Transverse colon (tissue), 4 donors: ENCODE data around the gene ACTR8. TPM values are rescaled to one million over a fixed set of nuclear protein-coding genes. Genes with fewer than 3 reads are reported as not detected.

ENCODE experiments used
- DNase-seq: peaks from one replicate; pipeline ENCODE4 v3.0.0-alpha.2; 2019
- H3K27ac ChIP-seq, 4 donors: fragments of 200-600 bp; sonication (generic); 2 replicates each; pipeline ENCODE4 v1.5.1; 2016 to 2018; ENCODE audit warnings: inconsistent platforms in 4 of 4
- H3K27me3 ChIP-seq: fragments of 200-600 bp; sonication (generic); 2 replicates; pipeline ENCODE4 v1.5.1; 2017; ENCODE audit warnings: inconsistent platforms
- H3K36me3 ChIP-seq, 4 donors: fragments of 200-600 bp; sonication (generic); 2 replicates each; pipeline ENCODE4 v1.5.1; 2017 to 2019; ENCODE audit warnings: inconsistent platforms in 4 of 4
- H3K4me1 ChIP-seq, 4 donors: fragments of 200-600 bp; sonication (generic); 2 replicates each; pipeline ENCODE4 v1.5.1; 2017 to 2020; ENCODE audit warnings: inconsistent platforms in 4 of 4
- H3K4me3 ChIP-seq, 4 donors: fragments of 200-600 bp; sonication (generic); 1 replicate in 1 of 4; 2 replicates in 3 of 4; pipeline versions ENCODE4 v1.5.1 to v1.6.1; 2017 to 2019; ENCODE audit warnings: inconsistent platforms in 4 of 4
- H3K9me3 ChIP-seq, 2 donors: fragments of 200-600 bp; sonication (generic); 2 replicates each; pipeline ENCODE4 v1.5.1; 2017 to 2019; ENCODE audit warnings: inconsistent platforms in 2 of 2
- CTCF ChIP-seq, 5 experiments: fragments of 200-600 bp in 3 of 5; fragments of 450-650 bp in 2 of 5; sonication (generic) in 3 of 5; IDR thresholded peaks; 1 replicate in 2 of 5; 2 replicates in 3 of 5; pipeline ENCODE4 v1.5.1; 2016 to 2017; ENCODE audit warnings: antibody characterized with exemption in 5 of 5, inconsistent platforms in 3 of 5, mild to moderate bottlenecking in 2 of 5, moderate library complexity in 1 of 5
- EP300 ChIP-seq: sonication (generic); formaldehyde crosslinking; IDR thresholded peaks from one replicate; pipeline ENCODE4 v1.6.1; 2017; ENCODE audit warnings: antibody characterized with exemption, low read depth
- POLR2A ChIP-seq: fragments of 450-650 bp; IDR thresholded peaks from one replicate; pipeline ENCODE4 v1.6.1; 2016; ENCODE audit warnings: antibody characterized with exemption, mild to moderate bottlenecking, moderate library complexity
- POLR2AphosphoS5 ChIP-seq, 3 donors: sonication (generic); formaldehyde crosslinking; IDR thresholded peaks; one replicate each; pipeline ENCODE4 v1.6.1; 2016; ENCODE audit warnings: antibody characterized with exemption in 3 of 3
- WGBS, 2 donors: methylation state at CpG; one replicate each; pipeline ENCODE4 v1.1.5; 2018; ENCODE audit warnings: low coverage in 1 of 2; 5-methylcytosine and 5-hydroxymethylcytosine counted together
- in situ Hi-C, 4 donors: fragments of 200-750 bp; cut with MboI; loops; one replicate each; pipeline versions ENCODE4 v1.15.0 to v1.15.1; 2017; ENCODE audit warnings: low sequenced_read_pairs in 3 of 4, low pct_ligation_motif_present in 1 of 4, low pct_unique_long_range_greater_than_20kb in 1 of 4
- intact Hi-C: fragments of 100-400 bp; cut with DNase I; formaldehyde crosslinking; loops from one replicate; pipeline ENCODE4 v1.15.1; 2023; ENCODE audit warnings: low total_unique reads
- total RNA-seq, 4 donors: library from RNA; depleted of rRNA; stranded (reverse); fragments of >200 nt; gene quantifications; one replicate each; pipeline ENCODE4 v1.1.0, GENCODE V29; 2016

The ACTR8 gene
- total RNA-seq, 4 donors from 2014 or later = 23.2 to 31.8 (median 28.7) TPM

- peaks cover 4 to 49% (median 43%) of the 10 kb centered on the region in 4 donors for H3K4me1 ChIP-seq
- H3K36me3 ChIP-seq = no peaks in the 10 kb centered on the region
- intact Hi-C loops = no loop called here
- TF ChIP-seq EP300 (no peak), CTCF (IDR thresholded peaks at IDR 0.05) (no peak), POLR2AphosphoS5 (IDR thresholded peaks at IDR 0.05) (no peak), POLR2A (no peak)
- in situ Hi-C loops = no loop called here
- H3K27ac ChIP-seq = peak overlapping the region; percentile 80 to 91 (median 86)
- 46 to 50% methylated on average over 1 to 10 of the region's 10 CpGs for WGBS, 2 donors
- no peaks in the 10 kb centered on the region for H3K9me3 ChIP-seq
- DNase-seq = no peak
- H3K27me3 ChIP-seq = peaks cover 31% of the 10 kb centered on the region
- H3K4me3 ChIP-seq = peak overlapping the region in 1 of 4 donors; percentile 8
Observed at GRCh38 chr3:53843195-53844177, 38.5 kb downstream of the ACTR8 start.

GRCh38 chr3:53842436-53843194 lies 39.3 kb downstream of the ACTR8 start:
- Histone ChIP-seq H3K27ac (peak overlapping the region; percentile 80 to 91 (median 86)), H3K4me3 (no peak overlapping the region), H3K36me3 (no peaks in the 10 kb centered on the region), H3K4me1 (peaks cover 4 to 49% (median 43%) of the 10 kb centered on the region in 4 donors), H3K9me3 (no peaks in the 10 kb centered on the region), H3K27me3 (peaks cover 25% of the 10 kb centered on the region)
- TF ChIP-seq CTCF (IDR thresholded peaks at IDR 0.05) (peak; percentile 19 to 61 (median 35)), POLR2A (no peak), POLR2AphosphoS5 (IDR thresholded peaks at IDR 0.05) (peak in 1 of 3 donors; percentile 48), EP300 (peak; percentile 10)
- intact Hi-C loops (no loop called here), in situ Hi-C loops (no loop called here)
- peak; percentile 79 for DNase-seq
- WGBS, 2 donors = 42 to 45% methylated on average over 2 to 12 of the region's 12 CpGs

- Histone ChIP-seq H3K36me3 (no peaks in the 10 kb centered on the region), H3K4me1 (peaks cover 4 to 41% (median 37%) of the 10 kb centered on the region in 4 donors), H3K4me3 (no peak overlapping the region), H3K27me3 (peaks cover 12% of the 10 kb centered on the region), H3K9me3 (no peaks in the 10 kb centered on the region), H3K27ac (peak overlapping the region; percentile 8 to 91 (median 86))
- in situ Hi-C loops = no loop called here
- no peak for TF ChIP-seq EP300
- TF ChIP-seq CTCF (IDR thresholded peaks at IDR 0.05) = peak in 2 of 5 experiments; percentile 8 to 18
- TF ChIP-seq POLR2A = no peak
- no peak for TF ChIP-seq POLR2AphosphoS5 (IDR thresholded peaks at IDR 0.05)
- intact Hi-C loops = no loop called here
- DNase-seq = peak; percentile 57
- WGBS, 2 donors = 61% methylated on average over 5 of the region's 5 CpGs; no CpG with 5 or more reads in 1 of the 2 donors
Observed at GRCh38 chr3:53841296-53841695, 40.7 kb downstream of the ACTR8 start.

GRCh38 chr3:53837331-53837730 lies 44.6 kb downstream of the ACTR8 start:
- no peak overlapping the region for H3K27ac ChIP-seq
- DNase-seq = no peak
- no peak for TF ChIP-seq POLR2A
- no peak for TF ChIP-seq CTCF (IDR thresholded peaks at IDR 0.05)
- TF ChIP-seq EP300 = no peak
- no peak for TF ChIP-seq POLR2AphosphoS5 (IDR thresholded peaks at IDR 0.05)
- no peaks in the 10 kb centered on the region for H3K9me3 ChIP-seq
- WGBS, 2 donors = 75% methylated on average over 10 of the region's 10 CpGs; no CpG with 5 or more reads in 1 of the 2 donors
- in situ Hi-C loops (no loop called here), intact Hi-C loops (no loop called here)
- no peaks in the 10 kb centered on the region for H3K36me3 ChIP-seq
- no peak overlapping the region for H3K4me3 ChIP-seq
- H3K27me3 ChIP-seq = no peaks in the 10 kb centered on the region
- H3K4me1 ChIP-seq = peaks cover 0 to 15% (median 12%) of the 10 kb centered on the region in 4 donors
